HepG2 (cell line): Measurements from ENCODE around the gene NPR3. TPM values are rescaled to one million over a fixed set of nuclear protein-coding genes. Genes with fewer than 3 reads are reported as not detected.

Experiments
- ATAC-seq: fragments of 200-7000 bp; cut with Tn5 transposase; 3 replicates; pipeline ENCODE4 v1.9.1; 2020; ENCODE audit warnings: mild to moderate bottlenecking, moderate library complexity
- BruUV-seq: library from RNA; stranded (reverse); fragments of 400-500 nt; replicated peaks from 2 replicates; lab custom pipeline; 2021; lab: Mats Ljungman, UMichigan
- CTCF ChIA-PET: fragments of 300-600 bp; formaldehyde crosslinking; extraction: SDS; loops from one replicate; lab custom pipeline; 2021; ENCODE audit warnings: low total read pairs, inconsistent platforms, low intra/inter-chr PET ratio; lab: Yijun Ruan, JAX
- POLR2A ChIA-PET: fragments of 350-600 bp; sonication (Branson Sonifier 250); formaldehyde crosslinking; loops from one replicate; lab custom pipeline; 2020; ENCODE audit warnings: antibody characterized with exemption, inconsistent platforms; lab: Yijun Ruan, JAX
- DNase-seq: peaks from one replicate; pipeline ENCODE4 v3.0.0-alpha.2; 2015; ENCODE audit warnings: low spot score
- FAIRE-seq: peaks from 3 replicates; lab custom pipeline; 2011; peaks lifted over from hg19 to GRCh38; lab: Jason Lieb, UNC
- H2AFZ ChIP-seq: one replicate; pipeline ENCODE4 v1.6.1; 2011; ENCODE audit warnings: low read length, inconsistent platforms
- H3K27ac ChIP-seq: fragments of 300-600 bp; 3 replicates; pipeline ENCODE4 v1.8.0; 2011; ENCODE audit warnings: mixed run types, mild to moderate bottlenecking, mixed read lengths, low read length, inconsistent platforms; ENCODE audit not compliant: insufficient read depth; ENCODE audit errors: extremely low read length
- H3K27me3 ChIP-seq, 2 experiments: fragments of 200-600 bp in 1 of 2; 2 replicates in 1 of 2; 3 replicates in 1 of 2; pipeline versions ENCODE4 v1.6.0 to v1.8.0; 2011; ENCODE audit warnings: low read length in 2 of 2, mild to moderate bottlenecking in 2 of 2, moderate library complexity in 2 of 2, inconsistent platforms in 1 of 2; ENCODE audit not compliant: insufficient read depth in 2 of 2, control insufficient read depth in 1 of 2
- H3K36me3 ChIP-seq, 2 experiments: fragments of 200-600 bp in 1 of 2; replicated peaks in 1 of 2; 2 replicates in 1 of 2; 3 replicates in 1 of 2; pipeline versions ENCODE4 v1.5.1 to v1.8.0; 2011; ENCODE audit warnings: low read length in 2 of 2, inconsistent platforms in 1 of 2; ENCODE audit not compliant: insufficient read depth in 2 of 2, control insufficient read depth in 1 of 2
- H3K4me1 ChIP-seq: 2 replicates; pipeline ENCODE4 v1.5.1; 2012; ENCODE audit warnings: low read length, inconsistent platforms; ENCODE audit not compliant: insufficient read depth
- H3K4me2 ChIP-seq: 2 replicates; pipeline ENCODE4 v1.6.0; 2011; ENCODE audit warnings: low read depth, low read length, inconsistent platforms
- H3K4me3 ChIP-seq, 3 experiments: fragments of 200-600 bp in 1 of 3; sonication (generic), shearing (Covaris generic) in 1 of 3; replicated peaks in 1 of 3; 2 replicates each; pipeline ENCODE4 v1.5.1; 2011 to 2016; ENCODE audit warnings: low read length in 3 of 3, inconsistent platforms in 2 of 3, low read depth in 2 of 3, mild to moderate bottlenecking in 2 of 3, control low read depth in 1 of 3, mixed read lengths in 1 of 3; ENCODE audit not compliant: insufficient read depth in 1 of 3
- H3K79me2 ChIP-seq: one replicate; pipeline ENCODE4 v1.6.1; 2011; ENCODE audit warnings: low read length, inconsistent platforms; ENCODE audit not compliant: insufficient read depth
- H3K9ac ChIP-seq: 2 replicates; pipeline ENCODE4 v1.6.0; 2011; ENCODE audit warnings: mild to moderate bottlenecking, low read depth, low read length, inconsistent platforms; ENCODE audit not compliant: insufficient read depth
- H3K9me3 ChIP-seq: 2 replicates; pipeline ENCODE4 v1.5.1; 2012; ENCODE audit warnings: mild to moderate bottlenecking, low read length
- H4K20me1 ChIP-seq: 2 replicates; pipeline ENCODE4 v1.6.0; 2011; ENCODE audit warnings: inconsistent platforms, mild to moderate bottlenecking, low read length, moderate library complexity; ENCODE audit not compliant: insufficient read depth
- ELF3 ChIP-seq: IDR thresholded peaks from 2 replicates; pipeline ENCODE4 v1.6.1; 2016; ENCODE audit warnings: missing genetic modification reagents, missing compliant biosample characterization
- PLRG1 ChIP-seq: fragments of 450-650 bp; conservative IDR thresholded peaks from 2 replicates; pipeline ENCODE4 v1.6.1; 2016
- PRPF4 ChIP-seq: fragments of 200-400 bp; formaldehyde crosslinking; IDR thresholded peaks from 2 replicates; pipeline ENCODE4 v1.6.1; 2016; ENCODE audit warnings: low read length, low read depth; ENCODE audit not compliant: poor library complexity, severe bottlenecking
- SMC3 ChIP-seq: IDR thresholded peaks from 2 replicates; pipeline ENCODE4 v1.6.1; 2011; ENCODE audit warnings: low read length, improper control_type of control experiment
- STAG1 ChIP-seq: sonication (generic); formaldehyde crosslinking; IDR thresholded peaks from 2 replicates; pipeline ENCODE4 v1.4.0; 2020; ENCODE audit warnings: missing genetic modification reagents
- WIZ ChIP-seq: sonication (generic); formaldehyde crosslinking; IDR thresholded peaks from 2 replicates; pipeline ENCODE4 v1.5.1; 2020; ENCODE audit warnings: mild to moderate bottlenecking, missing genetic modification reagents
- ZNF12 ChIP-seq: sonication (generic); formaldehyde crosslinking; IDR thresholded peaks from 2 replicates; pipeline ENCODE4 v1.5.0; 2020; ENCODE audit warnings: missing genetic modification reagents
- ZNF563 ChIP-seq: sonication (generic); formaldehyde crosslinking; IDR thresholded peaks from 2 replicates; pipeline ENCODE4 v1.8.0; 2022; ENCODE audit warnings: mild to moderate bottlenecking, moderate library complexity, missing genetic modification reagents
- WGBS: methylation state at CpG from one replicate; pipeline ENCODE4 v1.1.6; 2017; ENCODE audit warnings: low lambda C conversion rate; 5-methylcytosine and 5-hydroxymethylcytosine counted together
- in situ Hi-C: cut with HindIII; loops from 2 replicates; pipeline ENCODE4 v1.10.0; 2017; ENCODE audit warnings: low pct_unique_long_range_greater_than_20kb; ENCODE audit not compliant: extremely low pct_ligation_motif_present
- intact Hi-C: fragments of 100-400 bp; cut with micrococcal nuclease; formaldehyde crosslinking; loops from one replicate; pipeline ENCODE4 v1.10.0; 2022; ENCODE audit not compliant: unreplicated experiment
- polyA plus RNA-seq, 8 experiments: library from polyadenylated mRNA; depleted of rRNA in 3 of 8; stranded (reverse) in 7 of 8; unstranded in 1 of 8; fragments of >200 nt; fragmentation: Illumina TruSeq in 4 of 8; extraction: Trizol in 4 of 8; gene quantifications; 2 replicates each; pipeline versions ENCODE4 v1.2.1 to v1.2.3, GENCODE V29; 2011 to 2016; ENCODE audit warnings: low read depth in 4 of 8, missing spikeins in 1 of 8, mixed read lengths in 1 of 8; ENCODE audit not compliant: insufficient read depth in 1 of 8
- total RNA-seq, 5 experiments: library from RNA; depleted of rRNA; stranded (reverse); fragments of >200 nt; fragmentation: Illumina TruSeq; extraction: Trizol; gene quantifications; 2 replicates each; pipeline ENCODE4 v1.2.3, GENCODE V29; 2016; ENCODE audit warnings: low read depth in 1 of 5
- TF ChIP-seq, protein P1 (sequence below): sonication (generic); formaldehyde crosslinking; IDR thresholded peaks from 2 replicates; pipeline ENCODE4 v1.4.0; 2020; ENCODE audit warnings: missing genetic modification reagents, low read depth, mild to moderate bottlenecking, borderline replicate concordance
- TF ChIP-seq, protein P2 (sequence below): sonication (generic); formaldehyde crosslinking; IDR thresholded peaks from 2 replicates; pipeline ENCODE4 v1.4.0; 2020; ENCODE audit warnings: missing genetic modification reagents, mild to moderate bottlenecking, borderline replicate concordance
- TF ChIP-seq, protein P3 (sequence below): sonication (generic); formaldehyde crosslinking; IDR thresholded peaks from 2 replicates; pipeline ENCODE4 v1.5.0; 2020; ENCODE audit warnings: mild to moderate bottlenecking, missing genetic modification reagents, moderate library complexity

Gene NPR3
- total and polyA plus RNA-seq, 2 of the 13 experiments (the other 11 are each of a cell fraction or from before 2014, with no cell fraction given) = 0.01 TPM; not detected in 1

DNA sequence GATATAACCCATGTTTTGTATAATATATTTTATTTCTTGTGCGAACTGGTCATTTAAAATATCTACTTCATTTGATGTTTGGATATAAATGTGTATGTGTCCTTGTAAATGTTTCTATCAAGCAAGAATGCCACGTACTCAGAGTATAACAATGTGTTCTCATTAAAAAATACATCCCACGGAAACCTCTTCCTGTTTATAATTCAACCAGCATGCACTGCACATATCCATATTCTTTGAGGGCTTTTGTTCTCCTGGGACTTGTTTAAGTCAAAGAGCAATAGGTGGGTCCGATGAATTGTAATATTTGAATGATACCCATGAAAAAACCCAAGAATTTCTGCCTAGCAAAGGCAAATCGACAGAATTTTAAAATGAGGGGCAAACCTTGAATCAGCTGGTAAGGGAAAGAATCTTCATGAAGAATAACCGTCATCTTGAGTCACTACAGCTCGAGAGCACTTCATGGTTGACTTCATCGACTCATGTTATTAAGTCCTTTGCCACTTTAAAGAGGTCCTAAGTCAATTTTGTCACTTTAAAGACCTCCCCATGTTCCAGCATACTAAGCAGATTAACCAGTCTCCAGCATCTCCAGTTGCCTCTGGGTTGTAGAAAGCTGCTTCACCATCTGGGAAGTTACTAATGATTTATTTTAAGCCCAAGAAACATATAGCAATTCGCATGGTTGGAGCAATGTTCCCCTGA, 80.6 kb downstream of the NPR3 start:
- no peak for ATAC-seq
- WGBS = 23% methylated on average over 9 of the region's 9 CpGs
- in situ Hi-C loops (no loop called here), intact Hi-C loops (no loop called here)
- no peaks in the 10 kb centered on the region for H3K27me3 ChIP-seq
- H3K36me3 ChIP-seq = no peaks in the 10 kb centered on the region
- H2AFZ ChIP-seq = no peak overlapping the region
- no peaks in the 10 kb centered on the region for H3K79me2 ChIP-seq
- no TSS peak for BruUV-seq
- H3K27ac ChIP-seq = no peak overlapping the region
- CTCF ChIA-PET = no interaction called here
- no peaks in the 10 kb centered on the region for H3K4me1 ChIP-seq
- no peak overlapping the region for H3K9ac ChIP-seq
- no peaks in the 10 kb centered on the region for H4K20me1 ChIP-seq
- TF ChIP-seq PRPF4 = no peak
- no peak for TF ChIP-seq ZNF12 (CRISPR knock-in tag)
- TF ChIP-seq, protein P1, sequence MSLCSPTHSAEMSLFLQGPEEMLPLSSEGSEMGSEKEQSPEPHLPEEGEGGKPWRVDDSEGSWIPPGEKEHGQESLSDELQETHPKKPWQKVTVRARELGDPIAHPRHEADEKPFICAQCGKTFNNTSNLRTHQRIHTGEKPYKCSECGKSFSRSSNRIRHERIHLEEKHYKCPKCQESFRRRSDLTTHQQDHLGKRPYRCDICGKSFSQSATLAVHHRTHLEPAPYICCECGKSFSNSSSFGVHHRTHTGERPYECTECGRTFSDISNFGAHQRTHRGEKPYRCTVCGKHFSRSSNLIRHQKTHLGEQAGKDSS (CRISPR knock-in tag) = no peak
- no peak for TF ChIP-seq ZNF563 (CRISPR knock-in tag)
- no peak for TF ChIP-seq PLRG1
- no peak overlapping the region for H3K4me3 ChIP-seq
- DNase-seq = no peak
- POLR2A ChIA-PET = interaction anchor here (0.6 kb wide), 1 partner anchor 95 kb away, joined by 3 read pairs; no protein-coding TSS in a partner anchor
- no peaks in the 10 kb centered on the region for H3K9me3 ChIP-seq
- FAIRE-seq = no peak
- no peak overlapping the region for H3K4me2 ChIP-seq

DNA sequence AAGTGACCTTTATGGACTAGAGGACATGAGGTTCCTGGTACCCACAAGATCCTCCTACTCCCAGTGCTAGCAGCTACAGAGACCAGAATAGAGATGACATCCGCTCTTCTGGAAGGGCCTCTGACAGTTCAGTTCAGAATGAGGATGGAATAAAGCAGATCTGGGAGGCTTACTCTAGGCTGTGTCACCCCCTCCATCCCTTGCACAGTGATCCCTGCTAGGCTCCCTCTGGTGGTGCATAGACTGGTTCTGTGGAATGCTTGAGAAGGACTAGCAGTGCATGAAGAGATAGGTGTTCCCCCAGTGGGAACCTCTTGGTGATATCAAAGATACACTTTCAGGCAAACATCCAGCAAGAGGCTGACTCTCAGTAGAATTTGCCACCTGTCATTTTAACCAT, 83.0 kb downstream of the NPR3 start:
- Histone ChIP-seq H3K27ac (no peak overlapping the region), H3K4me2 (no peak overlapping the region), H3K9me3 (no peaks in the 10 kb centered on the region), H3K4me1 (no peaks in the 10 kb centered on the region), H4K20me1 (no peaks in the 10 kb centered on the region), H3K36me3 (no peaks in the 10 kb centered on the region), H2AFZ (no peak overlapping the region), H3K4me3 (no peak overlapping the region), H3K9ac (no peak overlapping the region), H3K27me3 (no peaks in the 10 kb centered on the region), H3K79me2 (no peaks in the 10 kb centered on the region)
- FAIRE-seq (no peak), DNase-seq (peak; percentile 13), ATAC-seq (peak; percentile 91)
- ChIA-PET CTCF (no interaction called here), POLR2A (no interaction called here)
- peak; percentile 33; the same call in 1 of the 2 replicates for TF ChIP-seq SMC3
- TF ChIP-seq, protein P2, sequence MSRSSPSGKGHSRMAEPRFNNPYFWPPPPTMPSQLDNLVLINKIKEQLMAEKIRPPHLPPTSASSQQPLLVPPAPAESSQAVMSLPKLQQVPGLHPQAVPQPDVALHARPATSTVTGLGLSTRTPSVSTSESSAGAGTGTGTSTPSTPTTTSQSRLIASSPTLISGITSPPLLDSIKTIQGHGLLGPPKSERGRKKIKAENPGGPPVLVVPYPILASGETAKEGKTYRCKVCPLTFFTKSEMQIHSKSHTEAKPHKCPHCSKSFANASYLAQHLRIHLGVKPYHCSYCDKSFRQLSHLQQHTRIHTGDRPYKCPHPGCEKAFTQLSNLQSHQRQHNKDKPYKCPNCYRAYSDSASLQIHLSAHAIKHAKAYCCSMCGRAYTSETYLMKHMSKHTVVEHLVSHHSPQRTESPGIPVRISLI (CRISPR knock-in tag) = no peak
- TF ChIP-seq, protein P3, sequence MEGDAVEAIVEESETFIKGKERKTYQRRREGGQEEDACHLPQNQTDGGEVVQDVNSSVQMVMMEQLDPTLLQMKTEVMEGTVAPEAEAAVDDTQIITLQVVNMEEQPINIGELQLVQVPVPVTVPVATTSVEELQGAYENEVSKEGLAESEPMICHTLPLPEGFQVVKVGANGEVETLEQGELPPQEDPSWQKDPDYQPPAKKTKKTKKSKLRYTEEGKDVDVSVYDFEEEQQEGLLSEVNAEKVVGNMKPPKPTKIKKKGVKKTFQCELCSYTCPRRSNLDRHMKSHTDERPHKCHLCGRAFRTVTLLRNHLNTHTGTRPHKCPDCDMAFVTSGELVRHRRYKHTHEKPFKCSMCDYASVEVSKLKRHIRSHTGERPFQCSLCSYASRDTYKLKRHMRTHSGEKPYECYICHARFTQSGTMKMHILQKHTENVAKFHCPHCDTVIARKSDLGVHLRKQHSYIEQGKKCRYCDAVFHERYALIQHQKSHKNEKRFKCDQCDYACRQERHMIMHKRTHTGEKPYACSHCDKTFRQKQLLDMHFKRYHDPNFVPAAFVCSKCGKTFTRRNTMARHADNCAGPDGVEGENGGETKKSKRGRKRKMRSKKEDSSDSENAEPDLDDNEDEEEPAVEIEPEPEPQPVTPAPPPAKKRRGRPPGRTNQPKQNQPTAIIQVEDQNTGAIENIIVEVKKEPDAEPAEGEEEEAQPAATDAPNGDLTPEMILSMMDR (CRISPR knock-in tag) = peak; percentile 41
- TF ChIP-seq STAG1 = peak; percentile 19; the same call in 1 of the 2 replicates
- no peak for TF ChIP-seq ELF3 (CRISPR knock-in tag)
- no peak for TF ChIP-seq WIZ
- in situ Hi-C loops (no loop called here), intact Hi-C loops (loop anchor here (2.0 kb wide), 1 partner anchor 87 kb away; no protein-coding TSS in a partner anchor)
- WGBS = 83% methylated on average over 1 of the region's 1 CpG
- BruUV-seq = no TSS peak
